IPS-20b (cell line): ENCODE measurements around the gene SLC16A9.

Experiments
- H3K27ac ChIP-seq: one replicate; pipeline ENCODE4 v1.5.1; 2013; ENCODE audit warnings: low read length
- H3K27me3 ChIP-seq: 2 replicates; pipeline ENCODE4 v1.6.1; 2013; ENCODE audit warnings: mild to moderate bottlenecking, low read length, inconsistent platforms; ENCODE audit not compliant: insufficient read depth
- H3K36me3 ChIP-seq: 2 replicates; pipeline ENCODE4 v1.6.1; 2013; ENCODE audit warnings: low read depth, mild to moderate bottlenecking, inconsistent platforms, low read length, moderate library complexity; ENCODE audit not compliant: insufficient read depth
- H3K4me1 ChIP-seq: 2 replicates; pipeline ENCODE4 v1.6.1; 2013; ENCODE audit warnings: mild to moderate bottlenecking, control low read depth, inconsistent platforms, low read length, moderate library complexity; ENCODE audit not compliant: insufficient read depth
- H3K4me3 ChIP-seq: 2 replicates; pipeline ENCODE4 v1.5.1; 2013; ENCODE audit warnings: mild to moderate bottlenecking, low read length, inconsistent platforms
- H3K9ac ChIP-seq: 2 replicates; pipeline ENCODE4 v1.6.1; 2013; ENCODE audit warnings: low read depth, mild to moderate bottlenecking, inconsistent platforms, low read length, moderate library complexity
- H3K9me3 ChIP-seq: 2 replicates; pipeline ENCODE4 v1.6.1; 2013; ENCODE audit warnings: mild to moderate bottlenecking, low read depth, low read length, inconsistent platforms; ENCODE audit not compliant: insufficient read depth

Gene SLC16A9

DNA sequence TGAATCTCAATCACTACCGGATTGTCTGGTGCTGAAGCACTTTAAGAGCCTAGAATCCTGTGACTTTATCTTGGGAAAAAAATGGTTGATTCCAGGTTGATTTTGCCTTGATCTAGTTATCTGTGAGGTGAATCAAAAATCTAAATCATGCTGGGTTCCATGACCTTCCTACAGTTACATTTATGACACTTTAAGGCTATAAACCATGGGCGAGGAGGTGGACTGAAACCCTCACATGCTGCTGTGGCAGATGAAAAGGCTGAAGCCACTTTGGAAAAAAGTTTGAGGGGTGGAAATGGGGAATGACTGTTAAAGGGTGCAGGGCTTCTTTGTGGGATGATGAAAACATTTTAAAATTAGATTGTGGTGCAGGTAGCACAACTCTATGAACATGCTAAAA is 17.5 kb downstream of the SLC16A9 start:
- Histone ChIP-seq H3K9me3 (no peaks in the 10 kb centered on the region), H3K4me1 (no peaks in the 10 kb centered on the region), H3K9ac (no peak overlapping the region), H3K27ac (no peak overlapping the region), H3K36me3 (no peaks in the 10 kb centered on the region; the same call in 1 of the 2 replicates), H3K4me3 (no peak overlapping the region), H3K27me3 (no peaks in the 10 kb centered on the region)

DNA sequence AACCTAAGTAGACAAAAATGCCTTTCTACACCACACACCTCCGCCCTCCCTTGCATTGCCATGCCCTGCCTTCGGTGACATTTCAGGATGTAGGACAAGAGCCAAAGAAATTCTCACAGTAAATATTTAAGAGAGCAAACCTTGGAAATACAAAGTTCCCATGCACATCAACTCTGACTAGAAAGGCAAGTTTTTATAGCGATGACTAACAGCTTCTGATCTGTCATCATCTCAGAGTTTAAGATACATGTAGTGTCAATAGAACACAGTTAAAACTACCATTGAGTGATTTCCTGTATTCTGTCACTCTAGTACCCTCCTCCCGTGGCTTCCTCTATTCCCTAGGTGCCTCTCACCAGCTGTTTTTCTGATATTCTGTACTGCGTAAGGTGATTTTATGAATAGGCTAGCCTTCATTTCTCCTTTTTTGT is 20.7 kb downstream of the SLC16A9 start:
- H3K36me3 ChIP-seq: peaks cover 3% of the 10 kb centered on the region
- no peak overlapping the region for H3K27ac ChIP-seq
- H3K4me1 ChIP-seq: no peaks in the 10 kb centered on the region
- H3K9me3 ChIP-seq: no peaks in the 10 kb centered on the region
- H3K4me3 ChIP-seq: no peak overlapping the region
- H3K27me3 ChIP-seq: no peaks in the 10 kb centered on the region
- H3K9ac ChIP-seq: no peak overlapping the region

DNA sequence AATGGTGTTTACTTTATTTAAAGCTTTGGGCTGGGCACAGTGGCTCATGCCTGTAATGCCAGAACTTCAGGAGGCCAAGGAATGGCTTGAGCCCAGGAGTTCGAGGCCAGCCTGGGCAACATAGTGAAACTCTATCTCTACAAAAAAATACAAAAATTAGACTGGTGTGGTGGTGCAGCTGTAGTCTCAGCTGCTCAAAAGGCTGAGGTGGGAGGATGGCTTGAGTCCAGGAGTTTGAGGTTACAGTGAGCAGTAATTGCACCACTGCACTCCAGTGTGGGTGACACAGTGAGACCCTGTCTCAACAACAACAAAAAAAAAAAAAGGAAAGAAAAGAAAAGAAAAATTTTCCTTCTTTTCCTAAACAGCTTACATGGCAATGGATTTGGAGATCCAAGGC is 22.0 kb downstream of the SLC16A9 start:
- no peak overlapping the region for H3K9ac ChIP-seq
- no peaks in the 10 kb centered on the region for H3K4me1 ChIP-seq
- H3K27me3 ChIP-seq: no peaks in the 10 kb centered on the region
- H3K9me3 ChIP-seq: no peaks in the 10 kb centered on the region
- H3K4me3 ChIP-seq: no peak overlapping the region
- H3K36me3 ChIP-seq: peaks cover 15% of the 10 kb centered on the region
- H3K27ac ChIP-seq: no peak overlapping the region

DNA sequence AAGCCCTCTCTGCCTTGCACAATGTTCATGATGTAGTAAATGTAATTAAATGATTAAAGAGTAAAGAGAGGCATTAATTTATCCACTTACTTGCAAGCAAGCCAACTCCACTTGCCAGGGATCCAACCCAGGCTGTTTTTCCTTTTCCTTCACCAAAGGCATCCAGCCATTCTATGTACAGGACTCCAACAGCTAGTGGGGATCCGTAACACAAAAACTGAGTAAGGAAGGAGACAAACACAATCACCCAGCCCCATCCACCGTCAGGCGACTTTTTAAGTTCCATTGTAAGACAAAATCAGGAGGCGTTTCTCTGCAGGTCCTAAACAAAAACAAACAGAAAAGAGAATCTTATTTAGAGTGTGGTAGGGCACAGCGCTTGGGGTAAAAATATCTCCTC is 25.6 kb downstream of the SLC16A9 start:
- Histone ChIP-seq H3K27me3 (no peaks in the 10 kb centered on the region), H3K9ac (no peak overlapping the region), H3K27ac (no peak overlapping the region), H3K4me1 (no peaks in the 10 kb centered on the region; the same call in 1 of the 2 replicates), H3K36me3 (peaks cover 31% of the 10 kb centered on the region), H3K4me3 (no peak overlapping the region), H3K9me3 (no peaks in the 10 kb centered on the region)

DNA sequence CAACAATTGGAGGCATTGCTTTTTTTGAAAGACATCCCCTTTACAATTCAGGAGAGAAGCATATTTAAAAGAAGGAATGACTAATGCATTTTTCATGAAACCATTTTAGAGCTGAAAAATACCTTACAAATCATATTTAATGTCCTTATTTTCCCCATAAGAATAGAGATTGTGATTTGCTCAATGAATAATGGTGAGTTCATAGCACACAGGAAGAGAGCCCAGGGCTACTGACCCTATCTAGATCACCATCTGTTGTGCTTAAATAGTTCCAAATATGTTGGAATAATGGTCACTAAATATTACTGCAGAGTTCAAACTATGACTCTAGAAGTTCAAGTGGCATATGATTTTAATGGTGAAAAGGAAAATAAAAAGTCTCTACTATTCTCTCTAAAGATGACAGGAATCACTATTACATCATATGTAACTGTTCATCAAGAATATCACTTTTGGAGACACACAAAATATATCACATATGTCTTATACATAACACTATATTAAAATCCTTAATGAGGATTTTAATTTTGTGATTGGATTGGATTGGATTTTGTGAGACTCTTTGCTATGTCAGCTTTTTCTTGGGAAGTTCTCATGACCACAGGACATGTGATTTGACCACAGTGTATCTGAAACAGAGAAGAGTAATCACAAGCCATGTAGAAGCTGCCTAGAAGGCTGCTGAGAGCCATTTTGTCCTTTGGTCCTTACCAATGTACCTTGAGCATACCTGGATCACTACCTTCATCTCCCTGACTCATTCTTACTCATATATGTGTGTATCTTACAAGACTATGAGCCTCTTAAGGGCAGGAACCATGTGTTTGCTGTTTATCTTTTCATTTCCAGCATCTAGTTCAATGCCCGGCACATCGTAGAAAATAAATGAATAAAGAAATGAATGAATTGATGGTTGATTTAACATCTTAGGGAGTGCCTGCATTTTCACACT is 26.4 kb downstream of the SLC16A9 start:
- Histone ChIP-seq H3K9ac (no peak overlapping the region), H3K27ac (no peak overlapping the region), H3K36me3 (peaks cover 31% of the 10 kb centered on the region), H3K4me1 (no peaks in the 10 kb centered on the region; the same call in 1 of the 2 replicates), H3K4me3 (no peak overlapping the region), H3K9me3 (no peaks in the 10 kb centered on the region), H3K27me3 (no peaks in the 10 kb centered on the region)

DNA sequence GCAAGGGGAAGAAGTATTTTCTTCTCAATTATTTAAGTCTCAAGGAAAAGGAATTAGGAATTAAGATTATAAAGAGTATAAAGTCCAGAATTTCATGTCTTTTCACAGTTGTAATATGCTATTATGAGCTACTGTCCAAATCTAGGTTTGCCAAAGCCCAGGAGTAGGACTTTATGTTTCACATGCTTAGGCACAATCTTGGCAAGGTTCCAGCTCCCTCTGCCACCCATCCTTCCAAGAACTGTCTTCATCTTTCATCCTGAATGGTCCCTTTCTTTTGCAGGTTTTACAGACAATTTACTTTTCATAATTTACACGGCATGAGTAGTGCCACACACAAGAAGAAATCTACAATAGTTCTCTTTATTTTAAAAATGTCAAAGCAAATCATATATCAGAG is 29.5 kb downstream of the SLC16A9 start:
- H3K27ac ChIP-seq: no peak overlapping the region
- no peaks in the 10 kb centered on the region for H3K27me3 ChIP-seq
- H3K36me3 ChIP-seq: peaks cover 37% of the 10 kb centered on the region
- H3K4me1 ChIP-seq: no peaks in the 10 kb centered on the region; the same call in 1 of the 2 replicates
- no peak overlapping the region for H3K9ac ChIP-seq
- H3K9me3 ChIP-seq: no peaks in the 10 kb centered on the region
- no peak overlapping the region for H3K4me3 ChIP-seq

DNA sequence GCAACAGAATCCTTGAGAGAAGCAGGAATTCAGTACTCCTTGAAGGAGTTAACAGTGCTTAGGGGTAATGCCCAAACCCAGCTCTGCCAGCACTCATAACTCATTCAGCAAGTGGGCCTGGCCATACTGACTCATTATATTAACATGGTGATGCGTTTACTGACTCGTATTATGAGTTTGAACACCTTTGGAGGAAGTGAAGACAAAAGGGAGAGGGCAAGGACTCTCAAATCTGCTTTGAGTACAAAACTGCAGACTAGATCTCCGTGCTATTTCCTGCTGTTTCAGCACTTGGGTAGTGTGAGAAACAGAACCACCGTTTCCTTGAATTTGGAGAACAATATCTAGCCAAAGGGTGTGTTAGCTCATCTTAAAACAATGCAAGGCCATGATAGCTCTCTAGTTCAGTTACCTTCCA is 30.8 kb downstream of the SLC16A9 start:
- H3K36me3 ChIP-seq: peaks cover 33% of the 10 kb centered on the region
- H3K9me3 ChIP-seq: no peaks in the 10 kb centered on the region
- H3K4me1 ChIP-seq: peaks cover 7% of the 10 kb centered on the region; the same call in 1 of the 2 replicates
- no peak overlapping the region for H3K27ac ChIP-seq
- H3K4me3 ChIP-seq: no peak overlapping the region
- no peak overlapping the region for H3K9ac ChIP-seq
- H3K27me3 ChIP-seq: no peaks in the 10 kb centered on the region

DNA sequence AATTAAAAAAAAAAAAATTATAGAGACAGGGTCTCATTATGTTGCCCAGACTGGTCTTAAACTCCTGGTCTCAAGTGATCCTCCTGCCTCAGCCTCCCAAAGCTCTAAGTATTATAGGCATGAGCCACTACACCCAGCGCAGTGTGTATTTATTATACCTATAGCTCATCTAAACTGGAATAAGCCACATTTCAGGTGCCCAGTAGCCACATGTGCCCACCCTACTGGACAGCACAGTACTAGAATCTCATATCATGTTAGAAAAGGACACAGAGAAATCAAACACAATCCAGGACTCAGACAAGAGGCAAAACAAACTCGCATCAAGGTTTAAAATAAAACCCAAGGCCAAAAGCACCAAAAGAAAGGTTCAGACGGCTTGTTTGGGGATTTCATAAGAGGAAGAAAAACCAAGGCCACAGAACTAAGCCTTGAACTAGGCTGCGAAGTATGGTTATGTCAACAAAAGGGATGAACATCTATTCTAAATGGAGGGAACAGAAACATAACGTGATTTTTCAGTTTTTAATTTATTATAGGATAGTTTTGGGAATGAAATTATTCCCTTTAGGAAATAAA is 32.3 kb downstream of the SLC16A9 start:
- H3K27ac ChIP-seq: no peak overlapping the region
- H3K9ac ChIP-seq: no peak overlapping the region
- no peak overlapping the region for H3K4me3 ChIP-seq
- peaks cover 29% of the 10 kb centered on the region for H3K36me3 ChIP-seq
- H3K4me1 ChIP-seq: peaks cover 8% of the 10 kb centered on the region; the same call in 1 of the 2 replicates
- no peaks in the 10 kb centered on the region for H3K27me3 ChIP-seq
- H3K9me3 ChIP-seq: no peaks in the 10 kb centered on the region

DNA sequence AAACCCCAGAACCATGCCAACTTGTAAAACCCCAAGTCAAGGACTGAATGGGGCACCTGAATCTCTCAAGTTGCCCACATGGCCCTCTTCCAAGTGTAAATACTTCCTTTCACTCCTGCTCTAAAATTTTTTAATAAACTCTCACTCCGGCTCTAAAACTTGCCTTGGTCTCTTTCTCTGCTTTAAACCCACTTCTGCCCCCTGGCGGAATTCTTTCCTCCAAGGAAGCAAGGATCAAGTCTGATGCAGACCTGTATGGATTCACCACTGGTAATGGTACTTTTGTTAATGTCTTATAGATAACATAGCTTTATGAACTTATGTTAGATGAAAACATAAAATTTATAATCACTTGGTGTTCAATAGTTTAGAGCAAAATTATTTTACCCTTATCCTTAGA is 33.8 kb downstream of the SLC16A9 start:
- Histone ChIP-seq H3K4me1 (peaks cover 8% of the 10 kb centered on the region; the same call in 1 of the 2 replicates), H3K4me3 (no peak overlapping the region), H3K27ac (no peak overlapping the region), H3K9me3 (no peaks in the 10 kb centered on the region), H3K36me3 (peaks cover 39% of the 10 kb centered on the region), H3K9ac (no peak overlapping the region), H3K27me3 (no peaks in the 10 kb centered on the region)

DNA sequence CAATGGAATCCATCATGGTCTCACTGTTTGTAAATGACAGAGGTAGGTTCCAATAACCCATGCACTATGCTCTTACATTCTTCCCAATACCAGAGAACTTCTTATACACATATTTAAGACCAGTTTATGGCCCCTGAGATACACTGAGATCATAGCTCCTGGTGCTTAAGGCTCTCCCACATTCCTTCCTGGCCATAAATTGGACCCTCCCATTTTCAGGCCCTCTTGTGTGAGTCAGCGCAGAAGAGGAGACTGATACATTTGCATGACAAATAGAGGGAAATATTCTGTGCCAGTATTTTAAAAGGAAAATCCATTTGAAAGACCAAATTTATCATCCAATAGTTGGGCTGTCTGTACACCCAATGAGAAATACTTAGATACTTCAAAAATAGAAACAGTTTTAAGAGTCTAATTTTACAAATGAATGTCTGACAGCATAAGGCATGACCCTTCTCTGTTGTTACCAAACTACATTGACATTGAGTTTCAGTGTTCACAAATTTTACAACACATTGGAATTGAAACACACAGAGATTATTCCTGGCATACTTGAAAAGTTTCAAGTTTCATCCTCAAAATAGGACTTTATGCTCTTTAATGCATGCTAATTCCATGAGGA is 35.3 kb downstream of the SLC16A9 start:
- H3K27ac ChIP-seq: no peak overlapping the region
- H3K4me3 ChIP-seq: no peak overlapping the region

DNA sequence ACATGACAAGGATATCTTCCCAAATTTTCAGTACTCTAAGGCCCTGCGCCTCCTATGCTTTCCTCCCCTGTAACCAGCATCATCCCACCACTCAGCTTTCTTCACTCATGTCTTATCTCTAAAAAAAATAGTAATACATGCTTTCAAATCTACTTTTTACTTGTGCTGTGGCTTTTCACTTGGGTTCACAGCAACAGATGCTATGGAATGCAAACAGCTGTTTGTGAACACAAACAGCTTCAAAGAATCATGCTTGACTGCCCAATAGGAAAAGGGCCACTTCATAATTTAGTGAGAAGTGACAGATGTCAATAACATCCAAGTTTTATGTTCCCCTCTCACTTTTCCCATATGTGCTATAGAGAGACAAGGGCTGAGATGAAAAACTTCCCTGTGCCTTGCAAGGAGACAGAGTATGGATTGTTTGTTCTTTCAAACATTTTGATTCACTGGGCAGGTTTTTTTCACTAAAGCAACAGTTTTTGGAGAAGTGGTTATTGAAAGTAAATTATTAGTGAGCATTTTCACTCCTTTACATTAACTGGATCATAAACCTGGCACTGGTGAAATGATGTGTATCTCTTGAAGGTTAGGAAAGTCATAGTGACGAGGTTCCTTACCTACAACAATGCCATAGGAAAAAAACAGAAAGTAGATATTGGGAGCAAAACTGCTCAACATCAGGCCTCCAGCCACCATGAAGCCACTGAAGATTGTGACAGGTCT is 37.3 kb downstream of the SLC16A9 start:
- Histone ChIP-seq H3K27ac (no peak overlapping the region), H3K9me3 (no peaks in the 10 kb centered on the region), H3K27me3 (no peaks in the 10 kb centered on the region), H3K9ac (no peak overlapping the region), H3K36me3 (peaks cover 30% of the 10 kb centered on the region), H3K4me1 (peaks cover 8% of the 10 kb centered on the region; the same call in 1 of the 2 replicates), H3K4me3 (no peak overlapping the region)

More for the DNA sequence above, 35.3 kb downstream of the SLC16A9 start:
- Histone ChIP-seq H3K4me1 (peaks cover 8% of the 10 kb centered on the region; the same call in 1 of the 2 replicates), H3K9ac (no peak overlapping the region), H3K36me3 (peaks cover 30% of the 10 kb centered on the region), H3K9me3 (no peaks in the 10 kb centered on the region), H3K27me3 (no peaks in the 10 kb centered on the region)
